Testis (tissue), 2 donors: Measurements from ENCODE around the gene GZMH.

Experiments
- CTCF ChIP-seq, 3 experiments: fragments of 450-650 bp in 2 of 3; fragments of 200-600 bp in 1 of 3; sonication (generic) in 1 of 3; IDR thresholded peaks; one replicate each; pipeline ENCODE4 v1.5.1; 2016 to 2019; ENCODE audit warnings: antibody characterized with exemption in 3 of 3, mild to moderate bottlenecking in 2 of 3, moderate library complexity in 1 of 3
- POLR2A ChIP-seq: fragments of 450-650 bp; IDR thresholded peaks from one replicate; pipeline ENCODE4 v1.6.1; 2017; ENCODE audit warnings: antibody characterized with exemption, mild to moderate bottlenecking, moderate library complexity

GRCh38 chr14:24609655-24610344 lies at the start of gene GZMH:
- TF ChIP-seq CTCF (IDR thresholded peaks at IDR 0.05) (no peak), POLR2A (no peak)
